WERI-Rb-1 (cell line): ENCODE results near the gene ME3.
"Not testable (repeated sequence)": the region's sequence is repeated elsewhere in the genome, so short reads cannot be mapped to it uniquely, and the experiment has no call there.

Experiments used
- DNase-seq: peaks from one replicate; pipeline ENCODE4 v3.0.0-alpha.2; 2020
- H3K27ac ChIP-seq: fragments of 250-450 bp; sonication (Bioruptor Pico); 2 replicates; pipeline ENCODE4 v1.5.1; 2020; ENCODE audit warnings: mild to moderate bottlenecking, moderate library complexity
- H3K27me3 ChIP-seq: fragments of 250-450 bp; sonication (Bioruptor Pico); 2 replicates; pipeline ENCODE4 v1.5.1; 2021; ENCODE audit warnings: mild to moderate bottlenecking, low read depth, moderate library complexity; ENCODE audit not compliant: insufficient read depth, severe bottlenecking
- H3K36me3 ChIP-seq: fragments of 250-450 bp; sonication (Bioruptor Pico); 2 replicates; pipeline ENCODE4 v1.5.1; 2020; ENCODE audit warnings: mild to moderate bottlenecking, moderate library complexity
- H3K4me3 ChIP-seq: 2 replicates; pipeline ENCODE4 v1.5.1; 2011; ENCODE audit warnings: low read depth, mild to moderate bottlenecking, control low read depth, low read length
- H3K9me3 ChIP-seq: fragments of 250-450 bp; sonication (Bioruptor Pico); 2 replicates; pipeline ENCODE4 v1.5.1; 2021; ENCODE audit warnings: mild to moderate bottlenecking, moderate library complexity; ENCODE audit not compliant: severe bottlenecking
- CTCF ChIP-seq: IDR thresholded peaks from 2 replicates; pipeline ENCODE4 v1.5.1; 2011; ENCODE audit warnings: low read depth, mild to moderate bottlenecking, control low read depth, inconsistent platforms, low read length

The ME3 gene

GRCh38 chr11:86524620-86525352, 147.6 kb downstream of the ME3 start:
- Histone ChIP-seq H3K27me3 (no peaks in the 10 kb centered on the region), H3K9me3 (peaks cover 9% of the 10 kb centered on the region), H3K27ac (no peak overlapping the region), H3K4me3 (no peak overlapping the region), H3K36me3 (peaks cover 4% of the 10 kb centered on the region; the same call in 1 of the 2 replicates)
- DNase-seq = no peak
- TF ChIP-seq CTCF = no peak

- Histone ChIP-seq H3K9me3 (peaks cover 9% of the 10 kb centered on the region), H3K4me3 (no peak overlapping the region), H3K36me3 (peaks cover 4% of the 10 kb centered on the region; the same call in 1 of the 2 replicates), H3K27ac (no peak overlapping the region), H3K27me3 (no peaks in the 10 kb centered on the region)
- no peak for DNase-seq
- no peak for TF ChIP-seq CTCF
These were observed 148.4 kb downstream of the ME3 start for GRCh38 chr11:86523738-86524619.

GRCh38 chr11:86522512-86522911, 149.9 kb downstream of the ME3 start:
- not testable (repeated sequence) for H3K27me3 ChIP-seq, H3K27ac ChIP-seq, H3K4me3 ChIP-seq, H3K36me3 ChIP-seq, H3K9me3 ChIP-seq, DNase-seq

GRCh38 chr11:86519064-86519911, 153.1 kb downstream of the ME3 start:
- DNase-seq = no peak
- no peak overlapping the region for H3K4me3 ChIP-seq
- no peak overlapping the region for H3K27ac ChIP-seq
- peaks cover 4% of the 10 kb centered on the region for H3K36me3 ChIP-seq
- no peaks in the 10 kb centered on the region for H3K27me3 ChIP-seq
- TF ChIP-seq CTCF = no peak
- H3K9me3 ChIP-seq = peaks cover 2% of the 10 kb centered on the region

- TF ChIP-seq CTCF = no peak
- H3K9me3 ChIP-seq = peaks cover 2% of the 10 kb centered on the region
- DNase-seq = no peak
- H3K36me3 ChIP-seq = peaks cover 4% of the 10 kb centered on the region
- H3K27ac ChIP-seq = no peak overlapping the region
- no peaks in the 10 kb centered on the region for H3K27me3 ChIP-seq
- H3K4me3 ChIP-seq = no peak overlapping the region
These were observed 154.2 kb downstream of the ME3 start for GRCh38 chr11:86518211-86518610.
